GM23248 (cell line): ENCODE data around the gene FAM240B.

Experiments used
- EZH2 ChIP-seq: fragments of 200-600 bp; sonication (generic); IDR thresholded peaks from 2 replicates; pipeline ENCODE4 v1.6.1; 2018; ENCODE audit warnings: antibody characterized with exemption, mild to moderate bottlenecking; ENCODE audit not compliant: insufficient read depth, poor library complexity, severe bottlenecking
- EZH2phosphoT487 ChIP-seq: fragments of 200-600 bp; sonication (generic); IDR thresholded peaks from 2 replicates; pipeline ENCODE4 v1.6.1; 2018; ENCODE audit warnings: antibody characterized with exemption, moderate library complexity, mild to moderate bottlenecking, low read depth; ENCODE audit not compliant: insufficient read depth

GRCh38 chr9:38687389-38687842 lies 32.5 kb downstream of the FAM240B start:
- TF ChIP-seq EZH2 (no peak), EZH2phosphoT487 (no peak)
